ENCODE data around the gene DVL3.

The DVL3 gene

DNA sequence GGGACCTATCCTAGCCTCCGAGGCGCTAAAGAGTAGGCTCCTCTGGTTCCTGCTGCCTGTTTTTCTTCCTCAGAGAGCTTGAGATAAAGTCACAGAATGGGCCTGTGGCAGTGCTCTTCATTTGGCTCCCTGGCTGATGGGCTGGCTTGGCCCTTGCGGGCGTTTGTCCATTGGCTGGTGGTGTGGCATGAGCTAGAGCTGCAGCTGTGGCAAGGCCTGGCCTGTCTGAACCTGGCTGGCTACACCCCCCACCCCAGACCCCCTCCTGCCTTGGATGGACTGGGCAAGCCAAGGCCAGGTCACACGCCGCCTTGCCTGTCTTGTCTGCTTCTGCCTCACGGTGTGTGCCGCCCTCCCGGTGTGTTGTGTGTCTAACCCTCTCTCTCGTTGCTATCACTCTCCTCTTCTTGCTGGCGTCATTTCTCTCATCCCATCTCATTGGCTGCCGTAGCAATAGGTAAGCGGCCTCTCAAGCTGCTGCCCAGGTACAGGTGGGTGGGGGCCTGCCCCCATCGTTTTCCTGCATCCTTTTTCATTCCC, 22.7 kb downstream of the DVL3 start:
- DNase-seq, result no peak

DNA sequence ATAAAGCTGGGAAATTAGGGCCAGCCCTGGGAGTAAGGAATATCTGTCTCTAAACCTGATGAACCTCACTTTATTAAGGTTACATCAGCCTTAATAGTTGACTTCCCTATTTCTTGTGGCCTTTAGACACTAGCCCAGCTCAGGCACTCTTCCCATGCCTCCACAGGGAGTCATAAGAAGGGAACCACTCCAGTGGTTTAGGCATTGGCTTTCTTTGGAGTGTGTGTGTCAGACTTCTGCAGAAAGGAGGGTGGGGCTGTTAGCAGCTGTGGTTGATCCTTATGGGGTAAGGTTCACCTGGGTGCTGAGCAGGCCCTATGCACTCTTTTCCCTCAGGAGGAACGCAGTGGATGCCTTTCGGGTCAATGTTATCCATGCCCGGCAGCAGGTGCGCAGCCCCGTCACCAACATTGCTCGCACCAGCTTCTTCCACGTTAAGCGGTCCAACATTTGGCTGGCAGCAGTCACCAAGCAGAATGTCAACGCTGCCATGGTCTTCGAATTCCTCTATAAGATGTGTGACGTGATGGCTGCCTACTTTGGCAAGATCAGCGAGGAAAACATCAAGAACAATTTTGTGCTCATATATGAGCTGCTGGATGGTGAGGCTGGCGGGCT, 23.5 kb downstream of the DVL3 start:
- DNase-seq, result no peak

DNA sequence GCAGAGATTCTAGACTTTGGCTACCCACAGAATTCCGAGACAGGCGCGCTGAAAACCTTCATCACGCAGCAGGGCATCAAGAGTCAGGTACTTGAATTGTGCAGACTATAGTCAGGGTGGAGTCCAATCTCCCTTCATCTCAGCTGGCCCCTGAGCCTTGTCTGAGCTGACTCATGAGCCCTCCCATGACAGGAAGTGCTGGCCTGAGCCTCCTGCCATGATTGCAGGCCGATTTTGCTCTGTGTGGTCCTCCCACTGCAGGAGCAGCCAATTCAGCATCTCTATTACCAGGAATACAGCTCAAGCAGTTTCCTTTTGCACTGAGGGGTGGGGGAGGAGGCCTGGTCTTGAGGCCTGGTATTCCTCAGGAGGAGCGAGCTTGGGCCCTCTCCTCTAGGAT, 25.0 kb downstream of the DVL3 start:
- no peak for DNase-seq

DNA sequence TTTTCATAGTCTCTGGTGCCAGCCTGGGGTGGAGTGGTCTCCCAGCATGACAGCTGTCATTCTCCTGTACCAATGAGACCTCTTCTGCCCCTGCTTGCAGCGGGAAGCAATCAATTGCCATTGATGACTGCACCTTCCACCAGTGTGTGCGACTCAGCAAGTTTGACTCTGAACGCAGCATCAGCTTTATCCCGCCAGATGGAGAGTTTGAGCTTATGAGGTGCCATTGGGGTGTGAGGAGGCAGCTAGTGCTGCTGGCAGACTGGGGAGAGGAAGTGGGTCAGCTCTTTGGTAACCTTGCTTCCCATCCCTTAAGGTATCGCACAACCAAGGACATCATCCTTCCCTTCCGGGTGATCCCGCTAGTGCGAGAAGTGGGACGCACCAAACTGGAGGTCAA, 26.4 kb downstream of the DVL3 start:
- no peak for DNase-seq

DNA sequence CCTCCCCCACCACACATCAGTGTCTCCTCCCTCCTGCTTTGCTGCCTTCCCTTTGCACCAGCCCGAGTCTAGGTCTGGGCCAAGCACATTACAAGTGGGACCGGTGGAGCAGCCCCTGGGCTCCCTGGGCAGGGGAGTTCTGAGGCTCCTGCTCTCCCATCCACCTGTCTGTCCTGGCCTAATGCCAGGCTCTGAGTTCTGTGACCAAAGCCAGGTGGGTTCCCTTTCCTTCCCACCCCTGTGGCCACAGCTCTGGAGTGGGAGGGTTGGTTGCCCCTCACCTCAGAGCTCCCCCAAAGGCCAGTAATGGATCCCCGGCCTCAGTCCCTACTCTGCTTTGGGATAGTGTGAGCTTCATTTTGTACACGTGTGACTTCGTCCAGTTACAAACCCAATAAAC, 28.5 kb downstream of the DVL3 start:
- no peak for DNase-seq

DNA sequence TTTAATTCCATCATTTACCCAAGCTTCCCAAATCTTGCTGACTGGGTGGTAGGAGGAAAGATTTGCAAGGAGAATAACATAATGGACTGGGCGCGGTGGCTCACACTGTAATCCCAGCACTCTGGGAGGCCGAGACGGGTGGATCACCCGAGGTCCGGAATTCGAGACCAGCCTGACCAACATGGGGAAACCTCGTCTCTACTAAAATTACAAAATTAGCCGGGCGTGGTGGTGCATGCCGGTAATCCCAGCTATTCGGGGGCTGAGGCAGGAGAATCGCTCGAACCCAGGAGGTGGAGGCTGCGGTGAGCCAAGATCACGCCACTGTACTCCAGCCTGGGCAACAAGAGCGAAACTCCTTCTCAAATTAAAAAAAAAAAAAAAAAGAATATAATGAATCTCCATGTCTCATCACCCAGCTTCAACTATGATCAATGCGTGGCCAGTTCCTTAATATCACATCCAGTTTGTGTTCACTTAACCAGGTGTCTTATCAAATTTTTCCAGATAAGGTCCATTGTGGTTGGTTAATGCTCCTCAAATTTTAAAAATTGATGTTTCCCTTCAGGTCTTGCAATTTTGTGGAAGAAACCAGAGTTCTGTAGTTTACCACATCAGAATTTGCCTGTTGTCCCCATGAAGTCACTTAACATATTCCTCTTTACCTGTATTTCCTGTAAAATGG, 29.5 kb downstream of the DVL3 start:
- DNase-seq, result no peak

DNA sequence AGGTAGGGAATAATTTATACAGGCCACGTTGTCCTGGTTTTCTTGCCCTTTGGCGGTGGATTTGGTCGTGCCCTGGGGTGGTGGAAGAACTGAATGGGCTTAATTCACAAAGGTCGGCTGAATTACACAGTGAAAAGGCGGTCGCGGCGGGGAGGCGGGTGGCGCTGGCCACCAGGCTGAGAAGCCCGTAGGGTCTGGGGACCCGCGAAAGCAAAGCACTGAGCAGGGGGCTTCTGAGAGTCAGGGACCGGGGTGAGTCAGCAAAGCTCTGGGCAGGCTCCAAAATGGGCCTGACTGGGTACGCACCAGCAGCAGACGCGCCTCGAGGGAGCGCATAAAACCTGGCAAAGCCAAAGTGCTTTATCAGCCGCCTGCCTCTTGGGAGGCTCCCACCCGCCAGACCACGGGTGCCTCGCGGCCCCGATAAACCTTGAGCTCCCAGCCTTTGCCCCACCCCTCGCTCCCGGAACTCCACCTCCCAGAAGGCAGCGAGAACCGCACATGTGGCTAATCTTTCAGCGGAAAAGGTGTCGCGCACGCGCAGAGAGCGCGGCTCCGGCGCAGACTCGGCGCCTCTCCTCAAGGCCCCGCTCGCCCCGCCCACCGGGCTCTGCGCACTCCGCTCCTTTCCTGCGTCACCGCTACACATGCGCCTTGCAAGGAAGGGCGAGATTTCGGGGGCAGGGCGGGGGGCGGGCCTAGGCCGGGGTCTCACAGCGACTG, 30.4 kb downstream of the DVL3 start:
- peak; percentile 98 for DNase-seq

DNA sequence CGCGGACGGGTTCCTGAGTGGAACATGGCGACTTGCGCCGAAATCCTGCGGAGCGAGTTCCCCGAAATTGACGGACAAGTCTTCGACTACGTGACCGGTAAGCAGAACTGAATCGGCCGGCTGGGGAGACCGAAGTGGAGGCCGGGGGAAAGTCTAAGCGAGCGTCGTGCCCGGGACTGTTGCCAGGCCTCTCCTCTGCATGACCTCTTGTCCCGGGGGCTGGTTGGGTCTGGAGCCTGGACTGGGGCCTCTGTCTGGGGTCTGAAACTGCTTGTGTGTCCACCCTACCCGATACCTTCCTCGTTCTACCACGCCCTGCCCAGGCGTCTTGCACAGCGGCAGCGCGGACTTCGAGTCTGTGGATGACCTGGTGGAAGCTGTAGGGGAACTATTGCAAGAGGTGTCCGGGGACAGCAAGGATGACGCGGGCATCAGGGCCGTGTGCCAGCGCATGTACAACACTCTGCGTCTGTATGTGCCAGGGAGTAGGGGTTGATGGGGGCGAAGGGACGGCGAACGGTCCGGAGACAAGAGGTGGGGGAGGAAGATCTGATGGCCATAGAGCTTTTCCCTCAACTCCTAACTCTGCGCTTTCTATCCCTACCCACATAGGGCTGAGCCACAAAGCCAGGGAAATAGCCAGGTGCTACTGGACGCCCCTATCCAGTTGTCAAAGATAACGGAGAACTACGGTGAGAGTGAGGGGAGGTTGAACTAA, 31.2 kb downstream of the DVL3 start, which contains the start of gene ABCF3:
ABCF3 (plus strand) TSS at position 16 of the 718 bp plus-strand sequence; CDS start at position 25, 9 bp downstream.
- DNase-seq, result no peak

DNA sequence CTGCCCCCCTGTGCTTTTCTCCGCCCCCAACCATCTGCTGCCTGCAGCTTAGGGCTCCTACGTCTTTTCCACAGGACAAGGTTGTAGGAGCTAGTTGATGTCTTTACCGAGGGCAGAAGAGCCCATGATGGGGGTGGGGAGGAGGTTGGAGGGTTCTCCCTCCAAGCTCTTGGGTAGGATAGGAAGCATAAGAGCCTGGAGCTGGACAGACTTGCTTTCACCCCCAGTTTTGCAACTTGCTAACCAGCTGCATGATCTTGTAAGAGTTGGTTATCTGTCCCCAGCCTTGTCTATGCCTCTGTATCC, 31.7 kb downstream of the DVL3 start:
- DNase-seq, result no peak

DNA sequence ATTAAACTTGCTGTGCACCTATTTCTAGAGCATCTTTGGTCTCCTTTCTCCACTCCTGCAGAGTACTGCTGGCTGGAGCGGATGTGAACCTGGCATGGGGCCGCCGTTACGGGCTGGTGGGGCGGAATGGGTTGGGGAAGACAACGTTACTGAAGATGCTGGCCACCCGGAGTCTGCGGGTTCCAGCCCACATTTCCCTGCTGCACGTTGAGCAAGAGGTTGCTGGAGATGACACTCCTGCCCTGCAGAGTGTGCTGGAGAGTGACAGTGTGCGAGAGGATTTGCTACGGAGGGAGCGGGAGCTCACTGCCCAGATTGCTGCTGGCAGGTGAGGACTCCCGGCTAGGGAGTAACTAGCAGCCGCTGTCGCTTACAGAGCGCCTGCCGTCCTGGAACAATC, 32.9 kb downstream of the DVL3 start:
- DNase-seq, result no peak

DNA sequence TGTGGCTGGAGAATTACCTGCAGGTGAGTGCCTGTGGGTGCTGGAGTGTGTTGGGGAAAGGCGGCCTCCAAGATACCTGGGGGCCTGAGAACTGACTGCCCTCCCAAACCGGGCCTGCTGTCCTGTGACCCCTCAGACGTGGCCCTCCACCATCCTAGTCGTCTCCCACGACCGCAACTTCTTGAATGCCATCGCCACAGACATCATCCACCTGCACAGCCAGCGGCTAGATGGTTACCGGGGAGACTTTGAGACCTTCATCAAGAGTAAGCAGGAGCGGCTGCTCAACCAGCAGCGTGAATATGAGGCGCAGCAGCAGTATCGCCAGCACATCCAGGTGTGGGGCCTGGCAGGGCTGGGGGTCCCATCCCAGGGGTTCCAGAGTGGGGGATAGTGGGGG, 34.2 kb downstream of the DVL3 start:
- DNase-seq, result no peak

DNA sequence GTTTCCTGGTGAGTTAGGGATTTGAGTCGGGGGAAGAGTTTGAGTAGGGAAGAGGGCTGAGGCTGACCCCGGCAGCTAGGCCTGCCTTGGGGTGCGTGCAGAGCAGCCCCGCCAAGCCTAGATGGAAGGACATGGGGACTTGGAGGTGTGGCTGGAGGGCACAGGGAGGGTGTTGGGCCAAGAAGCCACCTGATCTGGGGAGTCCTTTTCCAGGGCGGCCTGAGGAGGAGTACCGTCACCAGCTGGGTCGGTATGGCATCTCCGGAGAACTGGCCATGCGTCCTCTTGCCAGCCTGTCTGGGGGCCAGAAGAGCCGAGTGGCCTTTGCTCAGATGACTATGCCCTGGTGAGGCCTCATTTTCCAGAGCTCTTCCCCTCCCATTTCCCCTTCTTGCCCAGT, 37.7 kb downstream of the DVL3 start:
- no peak for DNase-seq

DNA sequence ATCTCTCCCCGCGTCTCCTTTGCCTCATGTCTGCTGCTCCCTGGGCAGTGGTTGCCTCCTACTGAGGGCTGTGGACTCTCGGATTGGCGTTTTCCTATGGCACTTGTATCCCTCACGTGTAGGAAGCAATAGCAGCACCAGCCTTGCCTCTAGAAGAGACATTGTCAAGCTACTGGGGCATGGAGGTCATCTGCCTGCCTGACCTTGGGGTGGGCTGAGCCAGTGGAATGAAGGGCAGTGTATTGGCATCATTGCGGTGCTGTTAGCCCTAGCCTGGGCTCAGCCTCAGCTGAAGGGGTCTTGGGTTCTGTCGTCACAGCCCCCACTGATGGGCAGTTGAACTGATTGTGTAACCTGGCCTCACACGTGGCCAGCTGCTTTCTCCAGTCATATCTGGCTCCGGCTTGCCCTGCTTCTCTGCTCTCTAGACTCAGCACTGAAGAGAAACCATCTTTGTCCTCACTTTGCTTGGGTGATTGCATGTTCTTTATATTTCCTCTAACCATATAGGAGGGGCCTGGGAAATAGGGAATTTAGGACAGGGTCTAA, 38.9 kb downstream of the DVL3 start:
- DNase-seq, result no peak

DNA sequence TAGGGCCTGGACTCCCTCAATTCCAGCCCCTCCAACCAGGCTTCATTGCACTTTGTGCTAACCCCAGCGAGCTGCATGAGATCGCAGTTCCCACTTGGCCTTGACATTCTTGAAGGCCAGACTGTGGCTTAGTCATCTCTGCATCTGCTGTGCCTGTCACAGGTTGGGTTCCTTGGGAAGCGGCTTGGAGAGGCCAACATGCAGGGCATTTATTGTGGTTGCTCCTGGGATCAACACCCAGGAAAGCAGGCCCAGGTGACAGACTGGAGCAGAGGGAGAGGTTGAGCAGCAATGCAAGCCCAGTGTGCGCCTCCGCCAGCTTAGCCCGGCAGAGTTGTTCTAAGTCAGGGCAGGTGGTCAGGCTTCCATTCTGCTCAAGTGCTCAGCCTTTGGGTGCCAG, 41.4 kb downstream of the DVL3 start:
- DNase-seq, result no peak

DNA sequence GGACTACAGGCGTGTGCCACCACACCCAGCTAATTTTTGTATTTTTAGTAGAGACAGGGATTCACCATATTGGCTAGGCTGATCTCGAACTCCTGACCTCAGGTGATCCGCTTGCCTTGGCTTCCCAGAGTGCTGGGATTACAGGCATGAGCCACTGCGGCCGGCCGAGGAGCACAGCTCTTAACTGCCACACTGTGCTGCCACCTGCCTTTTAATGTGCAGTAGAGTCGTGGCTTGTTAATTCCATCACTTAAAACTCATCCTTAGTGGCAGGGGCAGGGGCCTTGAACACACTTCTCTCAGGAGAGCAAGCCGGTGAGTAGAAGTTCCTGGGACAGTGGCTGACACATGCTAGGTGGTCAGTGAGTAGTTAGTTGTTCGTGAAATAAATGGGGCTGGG, 43.3 kb downstream of the DVL3 start:
- no peak for DNase-seq

DNA sequence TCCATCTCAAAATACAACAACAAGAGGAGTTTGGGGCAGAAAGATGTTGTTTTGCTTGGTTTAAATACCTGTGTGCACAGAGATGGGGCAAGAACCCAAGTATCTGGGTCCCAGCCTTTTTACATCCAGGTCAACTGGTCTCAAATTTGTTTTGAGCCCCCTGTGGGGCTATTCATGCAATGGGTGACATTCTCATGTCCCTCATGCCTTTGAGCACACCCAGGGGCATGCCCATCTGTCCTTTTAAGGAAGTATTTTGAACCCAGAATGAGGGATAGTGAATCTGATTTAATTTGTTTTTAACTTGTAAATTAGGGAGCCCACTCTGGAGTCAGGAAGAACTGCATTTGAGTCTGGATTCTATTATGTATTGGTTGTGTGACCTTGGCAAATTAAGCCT, 45.6 kb downstream of the DVL3 start:
- DNase-seq, result no peak

DNA sequence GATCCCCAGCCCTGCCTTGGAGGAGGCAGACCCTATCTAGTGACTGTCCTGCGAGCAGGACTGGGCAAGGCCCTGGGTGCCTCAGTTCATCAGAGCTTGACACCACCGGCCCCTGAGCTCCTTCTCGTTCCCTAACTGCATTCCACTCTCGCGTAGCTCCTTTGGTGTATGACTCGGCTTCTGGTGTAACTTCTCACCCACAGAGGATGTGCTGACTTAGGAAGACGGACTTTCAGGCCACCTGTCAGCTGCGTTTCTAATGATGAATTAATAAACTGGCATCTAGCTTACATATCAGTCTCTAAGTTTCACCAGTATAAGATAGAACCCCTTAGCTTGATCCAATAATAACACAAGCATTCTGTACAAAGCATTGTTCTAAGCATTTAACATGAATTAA, 48.3 kb downstream of the DVL3 start:
- DNase-seq, result no peak

DNA sequence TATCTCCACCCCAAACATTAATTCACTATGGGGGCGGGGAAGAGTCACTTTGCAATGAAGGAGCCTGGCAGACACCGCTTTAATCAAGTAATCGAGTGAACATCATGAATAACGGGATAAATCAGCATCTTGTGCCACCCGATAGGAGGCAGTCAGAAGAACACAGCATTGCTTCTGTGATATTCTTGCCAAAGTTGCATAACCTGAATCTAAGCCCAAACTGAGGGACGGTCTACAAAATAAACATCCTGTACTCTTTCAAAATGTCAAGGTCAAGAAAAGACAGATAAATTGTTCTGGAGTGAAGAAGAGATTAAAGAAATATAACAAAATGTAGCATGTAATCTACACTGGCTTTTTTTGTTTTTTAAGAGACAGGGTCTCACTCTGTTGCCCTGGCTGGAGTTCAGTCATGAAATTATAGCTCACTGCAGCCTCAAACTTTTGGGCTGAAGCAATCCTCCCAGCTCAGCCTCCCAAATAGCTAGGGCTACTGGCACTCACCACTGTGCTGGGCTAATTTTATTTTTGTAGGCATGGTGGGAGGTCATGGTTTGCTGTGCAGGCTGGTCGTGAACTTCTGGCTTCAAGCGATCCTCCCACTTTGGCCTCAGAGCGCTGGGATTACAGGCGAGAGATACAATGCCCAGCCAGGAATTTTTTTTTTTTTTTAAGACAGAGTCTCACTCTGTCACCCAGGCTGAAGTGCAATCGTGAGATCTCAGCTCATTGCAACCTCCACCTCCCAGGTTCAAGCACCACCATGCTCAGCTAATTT, 54.2 kb downstream of the DVL3 start:
- DNase-seq, result no peak

DNA sequence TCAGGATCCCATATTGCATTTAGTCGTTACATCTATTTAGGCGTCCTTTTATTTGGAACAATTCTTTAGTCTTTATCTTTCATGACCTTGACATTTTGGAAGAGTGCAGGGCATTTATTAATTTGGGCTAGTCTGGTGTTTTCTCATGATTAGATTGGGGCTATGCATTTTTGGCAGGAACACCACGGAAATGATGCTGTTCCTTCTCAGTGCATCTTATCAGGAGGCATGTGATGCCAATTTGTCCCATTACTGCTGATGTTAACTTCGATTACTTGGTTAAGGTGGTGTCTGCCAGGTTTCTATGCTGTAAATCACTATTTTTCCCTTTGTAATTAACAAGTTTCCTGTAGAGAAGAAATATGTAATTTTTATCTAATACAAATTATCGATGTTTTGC, 56.1 kb downstream of the DVL3 start:
- DNase-seq, result no peak

DNA sequence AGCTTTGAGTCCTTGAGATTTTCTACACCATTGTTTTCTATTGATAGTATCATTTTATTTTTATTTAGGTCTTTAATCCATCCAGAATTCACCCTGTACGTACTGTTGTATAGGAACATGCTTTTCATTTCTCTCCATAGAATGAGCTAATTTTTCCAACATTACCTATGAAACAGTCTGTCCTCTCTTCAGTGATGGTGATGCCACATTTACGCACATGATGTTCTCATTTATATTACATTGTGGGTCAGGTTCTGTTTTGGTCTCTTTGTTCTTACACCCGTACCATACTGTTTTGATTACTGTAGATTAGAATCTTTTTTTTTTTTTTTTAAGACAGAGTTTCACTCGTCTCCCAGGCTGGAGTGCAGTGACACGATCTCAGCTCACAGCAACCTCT, 56.5 kb downstream of the DVL3 start:
- no peak for DNase-seq

DNA sequence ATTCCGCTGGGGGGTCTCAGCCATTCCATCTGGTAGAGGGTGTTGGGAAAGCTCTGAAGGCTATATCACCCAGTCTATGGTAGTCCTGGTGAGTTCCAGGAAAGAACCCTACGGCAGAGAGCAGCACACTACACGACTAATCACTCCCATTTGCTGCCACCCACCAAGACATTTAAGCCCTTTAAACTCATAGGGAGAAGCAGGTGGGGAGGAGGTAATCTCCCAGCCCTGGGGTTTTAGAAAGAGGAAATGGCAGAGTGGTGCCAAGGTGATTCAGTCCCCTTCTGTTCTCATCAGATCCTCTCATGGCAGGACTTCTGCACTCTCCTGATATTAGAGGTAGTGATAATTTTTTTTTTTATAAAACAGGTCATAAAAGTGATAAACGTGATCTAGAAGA, 63.6 kb downstream of the DVL3 start:
- no peak for DNase-seq

DNA sequence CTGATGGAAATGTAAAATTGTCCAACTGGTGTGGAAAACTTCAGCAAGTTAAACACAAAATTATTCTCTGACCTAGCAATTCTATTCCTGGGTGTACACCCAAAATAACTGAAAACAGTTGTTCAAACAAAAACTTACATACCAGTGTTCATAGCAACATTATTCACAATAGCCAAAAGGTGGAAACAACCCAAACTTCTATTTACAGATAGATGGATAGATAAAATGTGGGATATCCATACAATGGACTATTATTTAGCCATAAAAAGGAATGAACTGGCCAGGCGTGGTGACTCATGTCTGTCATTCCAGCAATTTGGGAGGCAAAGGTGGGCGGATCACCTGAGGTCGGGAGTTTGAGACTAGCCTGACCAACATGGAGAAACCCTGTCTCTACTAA, 67.3 kb downstream of the DVL3 start:
- no peak for DNase-seq
